Erythroblast (primary cell): ENCODE results near the gene PES1.
"Not testable (repeated sequence)": the region's sequence is repeated elsewhere in the genome, so short reads cannot be mapped to it uniquely, and the experiment has no call there.

Source experiments
- DNase-seq, 2 experiments: peaks; one replicate each; lab custom pipeline; 2025; lab: John Stamatoyannopoulos, UW
- GATA1 ChIP-seq: IDR thresholded peaks from 2 replicates; pipeline ENCODE4 v1.6.1; 2011; ENCODE audit warnings: low read depth, mild to moderate bottlenecking, control low read depth, low read length, moderate library complexity
- POLR2A ChIP-seq: IDR thresholded peaks from 2 replicates; pipeline ENCODE4 v1.6.1; 2011; ENCODE audit warnings: mild to moderate bottlenecking, low read length

PES1 gene

DNA sequence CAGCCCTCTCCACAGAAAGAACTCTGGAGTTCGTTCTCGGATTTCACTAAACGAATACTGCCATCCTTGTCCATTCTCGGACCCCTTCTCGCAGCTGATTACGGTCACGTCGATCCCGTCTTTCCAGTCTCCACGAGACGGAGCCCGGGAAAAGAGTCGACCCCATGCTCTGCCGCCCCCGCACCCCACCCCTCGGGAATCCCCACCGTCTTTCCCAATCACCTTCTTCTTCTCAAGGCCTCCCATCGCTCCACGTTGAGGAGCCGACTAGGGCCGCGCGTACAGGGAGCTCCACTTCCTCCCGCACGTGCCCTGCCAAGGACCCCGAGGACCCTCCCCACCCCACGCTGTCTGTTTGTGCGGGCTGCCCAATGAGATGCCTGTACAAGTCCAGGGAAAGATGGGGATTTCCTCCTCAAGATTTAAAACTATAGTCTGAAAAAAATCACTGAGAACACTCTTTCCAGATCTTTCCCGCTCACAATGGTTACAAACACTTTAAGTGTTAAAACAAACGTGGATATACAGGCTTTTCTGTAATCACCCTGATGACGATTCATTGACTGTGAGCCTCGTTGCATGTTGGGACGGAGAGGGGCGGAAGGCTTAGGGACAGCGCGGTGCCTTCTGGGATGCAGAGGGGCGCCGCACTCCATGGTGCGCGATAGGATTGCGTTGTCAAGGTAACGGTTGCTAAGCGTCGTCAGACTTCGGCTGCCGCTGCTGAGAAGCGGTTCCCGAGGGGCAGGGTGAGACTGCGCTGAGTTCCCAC lies at the start of gene PES1:
PES1 (minus strand) TSS at position 323 of the 772 bp plus-strand sequence; CDS start at position 246, 77 bp downstream.
- peak; percentile 99 to 100 for DNase-seq
- TF ChIP-seq POLR2A (peak; percentile 55), GATA1 (no peak)

DNA sequence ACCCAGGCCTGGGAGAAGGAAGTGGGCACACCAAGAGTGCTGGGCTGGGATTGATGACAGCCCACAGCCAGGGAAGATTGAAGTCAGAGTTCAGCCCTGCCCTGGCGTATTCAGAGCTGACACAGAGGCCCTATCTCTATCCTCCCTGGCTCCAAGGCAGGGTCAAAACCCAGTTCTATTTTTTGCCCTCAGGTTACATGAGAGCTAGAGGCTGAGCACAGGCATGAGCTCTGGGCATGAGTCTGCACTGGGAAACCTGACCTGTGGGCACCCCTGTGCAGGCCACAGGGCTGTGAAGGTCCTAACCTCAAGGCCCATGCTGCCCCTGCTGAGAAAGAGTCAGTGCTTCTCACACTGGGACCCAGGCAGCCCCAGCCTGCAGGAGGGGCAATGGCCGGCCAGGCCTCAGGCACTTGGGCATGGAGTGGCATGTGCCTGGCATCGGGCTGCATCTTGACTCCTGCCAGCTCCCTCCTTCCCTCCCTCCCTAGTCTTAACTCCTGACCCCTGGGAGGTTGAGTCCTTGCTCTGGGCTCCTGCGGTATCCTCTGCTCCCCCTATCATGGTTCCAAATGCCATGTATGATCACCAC lies 49.2 kb upstream of the PES1 start:
- no peak for DNase-seq
- TF ChIP-seq POLR2A (no peak), GATA1 (no peak)

DNA sequence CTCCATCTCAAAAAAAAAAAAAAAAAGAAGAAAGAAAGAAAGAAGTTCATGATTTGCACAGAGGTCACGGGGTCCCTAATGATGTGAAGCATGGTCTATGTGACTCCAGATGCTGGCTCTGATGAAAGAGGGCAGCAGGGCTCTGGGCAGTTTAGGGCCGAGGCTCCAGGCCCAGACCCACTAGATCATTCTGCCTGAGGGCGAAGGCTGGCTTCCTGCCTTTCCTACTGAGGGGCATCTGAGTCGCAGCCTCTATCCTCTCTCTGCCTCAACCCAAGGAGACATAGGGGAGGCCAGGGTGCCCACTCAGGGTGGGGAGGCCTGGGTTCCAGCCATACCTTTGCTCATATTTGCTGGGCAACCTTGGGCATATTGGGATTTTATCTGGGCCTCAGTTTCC lies 48.7 kb upstream of the PES1 start:
- DNase-seq: no peak

DNA sequence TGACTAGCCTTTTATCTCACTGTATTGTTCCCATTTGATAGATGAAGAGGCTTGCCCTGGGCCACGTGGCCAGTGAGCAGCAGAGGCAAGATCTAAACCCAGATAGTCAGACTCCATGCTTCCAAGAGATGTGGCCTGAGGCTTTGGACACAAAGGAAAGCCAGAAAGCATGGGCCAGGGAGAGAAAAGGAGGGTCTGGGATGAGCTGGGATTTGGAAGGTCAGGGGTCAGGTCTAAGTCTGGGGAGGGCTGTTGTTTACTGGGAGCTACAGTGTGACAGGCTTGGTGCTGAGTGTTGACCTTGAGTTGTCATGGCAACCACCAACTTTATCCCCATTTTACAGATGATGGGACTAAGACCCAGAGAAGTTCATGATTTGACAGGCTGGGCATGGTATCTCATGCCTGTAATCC lies 46.0 kb upstream of the PES1 start:
- TF ChIP-seq POLR2A: no peak
- no peak for TF ChIP-seq GATA1
- DNase-seq: peak; percentile 14 to 35

More for the DNA sequence above, 48.7 kb upstream of the PES1 start:
- TF ChIP-seq GATA1 (no peak), POLR2A (no peak)

DNA sequence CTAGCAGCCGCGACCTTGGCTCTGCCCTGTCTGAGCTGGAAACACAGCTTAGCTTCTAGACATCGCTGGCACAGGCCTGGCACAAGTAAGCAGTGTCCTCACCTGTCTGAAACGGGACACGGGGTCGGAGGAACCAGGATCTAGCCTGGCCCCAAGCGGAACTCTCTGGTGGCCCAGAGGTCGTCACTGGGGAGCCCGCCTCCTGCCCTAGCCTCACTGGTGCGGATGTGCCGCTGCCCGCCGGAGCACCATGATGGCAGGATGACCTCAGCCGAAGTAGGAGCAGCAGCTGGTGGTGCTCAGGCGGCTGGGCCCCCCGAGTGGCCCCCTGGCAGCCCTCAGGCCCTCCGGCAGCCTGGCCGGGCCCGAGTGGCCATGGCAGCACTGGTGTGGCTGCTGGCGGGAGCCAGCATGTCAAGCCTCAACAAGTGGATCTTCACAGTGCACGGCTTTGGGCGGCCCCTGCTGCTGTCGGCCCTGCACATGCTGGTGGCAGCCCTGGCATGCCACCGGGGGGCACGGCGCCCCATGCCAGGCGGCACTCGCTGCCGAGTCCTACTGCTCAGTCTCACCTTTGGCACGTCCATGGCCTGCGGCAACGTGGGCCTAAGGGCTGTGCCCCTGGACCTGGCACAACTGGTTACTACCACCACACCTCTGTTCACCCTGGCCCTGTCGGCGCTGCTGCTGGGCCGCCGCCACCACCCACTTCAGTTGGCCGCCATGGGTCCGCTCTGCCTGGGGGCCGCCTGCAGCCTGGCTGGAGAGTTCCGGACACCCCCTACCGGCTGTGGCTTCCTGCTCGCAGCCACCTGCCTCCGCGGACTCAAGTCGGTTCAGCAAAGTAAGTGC lies 44.7 kb upstream of the PES1 start:
- DNase-seq: peak in 1 of 2 experiments; percentile 26
- no peak for TF ChIP-seq POLR2A
- no peak for TF ChIP-seq GATA1

DNA sequence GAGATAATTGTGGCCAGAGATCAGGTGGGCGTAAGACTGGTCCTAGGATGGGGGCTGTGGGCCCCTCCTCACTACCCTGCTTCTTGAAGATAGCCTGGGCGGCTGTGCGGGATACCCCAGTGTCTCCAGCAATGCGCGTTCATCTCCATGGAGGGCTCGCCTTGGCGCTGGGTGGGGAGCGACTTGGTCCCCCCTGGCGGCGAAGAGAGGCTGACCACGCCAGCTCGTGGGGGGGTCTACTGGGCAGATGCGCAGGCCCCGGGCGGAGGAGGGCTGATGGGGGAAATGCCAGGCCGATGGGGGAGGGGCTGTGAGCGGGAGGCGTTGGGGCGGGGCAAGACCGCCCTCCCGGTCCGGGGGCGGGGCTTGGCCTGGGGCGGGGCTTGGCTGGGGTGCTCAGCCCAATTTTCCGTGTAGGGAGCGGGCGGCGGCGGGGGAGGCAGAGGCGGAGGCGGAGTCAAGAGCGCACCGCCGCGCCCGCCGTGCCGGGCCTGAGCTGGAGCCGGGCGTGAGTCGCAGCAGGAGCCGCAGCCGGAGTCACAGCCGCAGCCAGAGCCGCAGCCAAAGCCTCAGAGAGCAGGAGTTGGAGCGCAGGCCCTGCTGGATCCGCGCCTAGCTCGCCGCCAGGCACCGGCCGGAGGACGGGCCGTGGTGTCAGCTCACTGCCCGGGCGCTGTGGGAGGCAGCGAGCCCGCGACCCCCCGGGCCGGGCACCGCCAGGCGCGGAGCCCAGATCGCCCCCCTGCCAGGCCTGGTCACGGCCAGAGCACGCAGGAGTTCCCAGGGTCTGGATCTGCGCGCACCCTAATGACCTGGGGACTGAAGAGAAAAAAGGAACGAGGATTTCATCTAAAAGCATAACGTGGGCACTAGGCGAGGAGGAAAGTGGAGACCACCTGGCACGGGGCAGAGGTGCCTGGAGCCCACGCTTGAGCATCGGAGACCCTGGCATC lies 43.8 kb upstream of the PES1 start, which contains the start of gene SLC35E4:
SLC35E4 (plus strand) TSS at position 509 of the 953 bp plus-strand sequence. CDS start 670 bp downstream, outside the sequence.
- TF ChIP-seq POLR2A (peak; percentile 35), GATA1 (no peak)

DNA sequence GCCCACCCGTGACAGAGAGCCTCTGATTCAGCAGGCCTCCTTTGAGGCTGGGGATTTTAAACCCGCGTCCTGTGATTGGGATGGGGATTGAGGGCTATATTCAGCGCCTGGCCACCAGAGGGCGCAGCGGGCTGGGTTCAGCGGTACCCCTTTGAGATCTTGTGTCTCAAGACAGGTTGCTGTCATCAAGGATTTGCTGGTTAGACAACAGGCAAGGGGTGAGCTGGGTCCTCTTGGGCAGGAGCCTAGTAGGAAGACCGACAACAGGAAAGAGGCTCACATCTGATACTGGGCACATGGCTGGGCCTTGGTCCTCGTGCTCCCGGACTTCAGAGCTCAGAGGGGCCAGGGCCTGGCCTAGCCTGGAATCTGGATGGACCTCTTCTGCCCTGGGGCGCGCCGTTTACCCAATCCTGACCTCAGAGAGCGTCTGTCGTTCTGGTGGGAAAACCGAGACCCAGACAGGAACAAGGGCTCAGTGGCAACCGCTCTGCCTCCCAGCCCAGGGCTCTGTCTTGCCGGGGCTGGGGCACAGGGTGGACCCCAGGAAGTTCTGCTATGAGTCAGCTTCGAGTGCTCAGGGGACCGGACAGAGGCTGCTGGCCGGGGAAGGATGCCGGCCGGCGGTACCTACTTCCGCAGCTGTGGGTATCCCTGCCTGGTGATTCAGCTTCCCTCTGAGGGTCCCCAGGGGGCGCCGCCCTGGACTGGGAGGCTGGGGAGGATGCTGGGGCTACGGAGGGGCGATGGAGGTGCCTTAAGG lies 42.9 kb upstream of the PES1 start:
- DNase-seq: peak; percentile 84 to 92
- TF ChIP-seq GATA1: no peak
- no peak for TF ChIP-seq POLR2A

More for the DNA sequence above, 43.8 kb upstream of the PES1 start, which contains the start of gene SLC35E4:
- DNase-seq: peak; percentile 90 to 96

DNA sequence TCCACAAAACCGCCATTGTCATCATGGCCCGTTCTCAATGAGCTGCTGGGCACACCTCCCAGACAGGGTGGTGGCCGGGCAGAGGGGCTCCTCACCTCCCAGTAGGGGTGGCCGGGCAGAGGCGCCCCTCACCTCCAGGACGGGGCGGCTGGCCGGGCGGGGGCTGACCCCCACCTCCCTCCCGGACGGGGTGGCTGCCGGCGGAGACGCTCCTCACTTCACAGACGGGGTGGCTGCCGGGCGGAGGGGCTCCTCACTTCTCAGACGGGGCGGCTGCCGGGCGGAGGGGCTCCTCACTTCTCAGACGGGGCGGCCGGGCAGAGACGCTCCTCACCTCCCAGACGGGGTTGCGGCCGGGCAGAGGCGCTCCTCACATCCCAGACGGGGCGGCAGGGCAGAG lies 39.8 kb upstream of the PES1 start:
- not testable (repeated sequence) for DNase-seq

DNA sequence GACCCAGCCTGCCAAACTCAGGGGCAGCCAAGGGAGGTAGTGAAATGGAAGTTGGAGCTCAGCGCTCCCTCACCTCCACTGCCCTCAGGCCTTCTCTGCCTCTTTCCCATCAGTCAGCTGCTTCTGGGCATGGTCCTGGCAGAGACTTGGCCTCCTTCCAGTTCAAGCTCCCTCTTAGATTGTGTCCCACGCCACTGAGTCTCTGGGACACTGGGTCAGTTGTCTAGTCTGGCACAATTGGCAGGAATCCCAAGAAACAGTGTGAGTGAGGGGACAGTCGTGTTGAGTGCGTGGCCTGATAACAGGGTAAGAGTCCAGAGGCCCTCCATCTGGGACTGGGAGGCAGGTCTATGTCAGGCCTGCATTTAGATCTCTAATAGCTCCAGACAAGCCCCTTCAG lies 36.8 kb upstream of the PES1 start:
- no peak for DNase-seq
- no peak for TF ChIP-seq POLR2A
- TF ChIP-seq GATA1: no peak

DNA sequence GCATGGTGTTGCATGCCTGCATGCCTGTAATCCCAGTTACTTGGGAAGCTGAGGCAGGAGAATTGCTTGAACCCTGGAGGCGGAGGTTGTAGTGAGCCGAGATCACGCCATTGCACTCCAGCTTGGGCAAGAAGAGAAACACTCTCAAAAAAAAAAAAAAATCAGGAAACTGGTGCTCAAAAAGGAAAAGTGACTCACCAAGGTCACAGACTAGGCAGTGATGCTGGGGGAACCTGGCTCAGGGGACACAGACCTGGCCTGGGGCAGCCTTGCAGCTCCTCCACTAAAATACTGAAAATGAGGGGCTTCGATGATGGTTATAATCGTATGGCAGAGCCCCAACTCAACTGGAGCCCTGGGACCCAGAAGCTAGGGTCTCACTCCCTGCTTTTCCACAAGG lies 35.8 kb upstream of the PES1 start:
- TF ChIP-seq GATA1 (no peak), POLR2A (no peak)
- no peak for DNase-seq

DNA sequence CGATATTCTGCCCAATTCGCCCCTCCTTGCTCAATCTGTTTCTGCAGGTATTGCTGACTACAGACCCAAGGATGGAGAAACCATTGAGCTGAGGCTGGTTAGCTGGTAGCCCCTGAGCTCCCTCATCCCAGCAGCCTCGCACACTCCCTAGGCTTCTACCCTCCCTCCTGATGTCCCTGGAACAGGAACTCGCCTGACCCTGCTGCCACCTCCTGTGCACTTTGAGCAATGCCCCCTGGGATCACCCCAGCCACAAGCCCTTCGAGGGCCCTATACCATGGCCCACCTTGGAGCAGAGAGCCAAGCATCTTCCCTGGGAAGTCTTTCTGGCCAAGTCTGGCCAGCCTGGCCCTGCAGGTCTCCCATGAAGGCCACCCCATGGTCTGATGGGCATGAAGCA lies 34.7 kb upstream of the PES1 start:
- no peak for TF ChIP-seq GATA1
- TF ChIP-seq POLR2A: no peak
- DNase-seq: no peak

DNA sequence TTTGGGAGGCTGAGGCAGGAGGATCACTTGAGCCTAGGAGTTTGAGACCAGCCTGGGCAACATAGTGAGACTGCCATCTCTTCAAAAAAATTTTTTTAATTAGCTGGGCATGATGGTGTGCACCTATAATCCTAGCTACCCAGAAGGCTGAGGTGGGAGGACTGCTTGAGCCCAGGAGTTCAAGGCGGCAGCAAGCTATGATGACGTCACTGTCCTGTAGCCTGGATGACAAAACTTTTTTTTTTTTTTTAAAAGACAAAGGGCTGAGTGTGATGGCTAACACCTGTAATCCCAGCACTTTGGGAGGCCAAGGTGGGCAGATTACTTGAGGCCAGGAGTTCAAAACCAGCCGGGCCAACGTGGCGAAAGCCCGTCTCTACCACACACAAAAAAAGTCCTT lies 28.2 kb upstream of the PES1 start:
- DNase-seq: not testable (repeated sequence)

DNA sequence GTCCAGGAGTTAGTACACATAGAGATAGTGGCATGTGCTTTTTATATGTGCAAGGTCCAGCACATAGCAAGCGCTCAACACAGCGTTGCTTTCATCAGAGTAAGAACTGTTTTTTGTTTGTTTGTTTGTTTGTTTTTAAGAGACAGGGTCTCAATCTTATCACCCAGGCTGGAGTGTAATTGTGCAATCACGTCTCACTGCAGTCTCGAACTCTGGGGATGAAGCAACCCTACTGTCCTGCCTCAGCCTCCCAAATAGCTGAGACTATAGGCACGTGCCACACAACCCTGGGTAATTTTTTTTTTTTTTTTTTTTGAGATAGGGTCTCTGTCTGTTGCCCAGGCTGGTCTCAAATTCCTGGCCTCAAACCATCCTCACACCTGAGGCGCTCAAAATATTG lies 26.1 kb upstream of the PES1 start:
- DNase-seq: no peak
- TF ChIP-seq POLR2A (no peak), GATA1 (no peak)
